IPS DF 19.7 (cell line): ENCODE results near the gene COMP.
A peak's percentile ranks its signal among the peaks of the same experiment; 100 is the strongest.

Source experiments
- DNase-seq: peaks from one replicate; pipeline ENCODE4 v3.0.0-alpha.2; 2013; ENCODE audit warnings: low read depth, low spot score

COMP gene

GRCh38 chr19:18803550-18804138 is 12.5 kb upstream of the COMP start:
- no peak for DNase-seq

GRCh38 chr19:18802354-18802753 is 11.2 kb upstream of the COMP start:
- peak; percentile 74 for DNase-seq

- no peak for DNase-seq
Measured at GRCh38 chr19:18800636-18801035, 9.5 kb upstream of the COMP start.

- DNase-seq, result no peak
Measured at GRCh38 chr19:18800079-18800478, 9.0 kb upstream of the COMP start.

GRCh38 chr19:18799389-18799970 is 8.4 kb upstream of the COMP start:
- DNase-seq, result no peak

GRCh38 chr19:18798384-18799352 is 7.6 kb upstream of the COMP start:
- no peak for DNase-seq

GRCh38 chr19:18796239-18796638 is 5.1 kb upstream of the COMP start:
- no peak for DNase-seq

GRCh38 chr19:18795540-18795939 is 4.4 kb upstream of the COMP start:
- no peak for DNase-seq

- DNase-seq, result no peak
Measured at GRCh38 chr19:18794692-18795091, 3.6 kb upstream of the COMP start.

- no peak for DNase-seq
Measured at GRCh38 chr19:18794029-18794313, 2.9 kb upstream of the COMP start.

GRCh38 chr19:18793144-18794028 is 2.3 kb upstream of the COMP start:
- no peak for DNase-seq

GRCh38 chr19:18792661-18793060 is 1.6 kb upstream of the COMP start:
- DNase-seq, result no peak

- no peak for DNase-seq
Measured at GRCh38 chr19:18791315-18791678, 192 bp upstream of the COMP start.

- no peak for DNase-seq
Measured at GRCh38 chr19:18789883-18790565, 1.1 kb downstream of the COMP start.

GRCh38 chr19:18789422-18789869 is 1.7 kb downstream of the COMP start:
- DNase-seq, result no peak

GRCh38 chr19:18788529-18789421 is 2.3 kb downstream of the COMP start:
- no peak for DNase-seq

- no peak for DNase-seq
Measured at GRCh38 chr19:18785179-18786124, 5.7 kb downstream of the COMP start.

GRCh38 chr19:18784786-18785120 is 6.4 kb downstream of the COMP start:
- no peak for DNase-seq
